ENCODE data around the gene ASXL2. TPM values are rescaled to one million over a fixed set of nuclear protein-coding genes. Genes with fewer than 3 reads are reported as not detected.

ASXL2 gene
- total RNA-seq, 1 experiment from 2014 or later, result 34.5 TPM

- peaks cover 3% of the 10 kb centered on the region for H3K4me1 ChIP-seq (ENCODE audit: insufficient read depth, low read length, poor library complexity, severe bottlenecking)
- ChIA-PET POLR2A (ENCODE audit: low non-redundant PET) (no interaction called here), CTCF (interaction anchor here (0.6 kb wide), 1 partner anchor 114 kb away, joined by 4 read pairs; no protein-coding TSS in a partner anchor)
- no peak for TF ChIP-seq EZH2 (IDR thresholded peaks at IDR 0.05; ENCODE audit: borderline replicate concordance, low read depth, low read length, poor library complexity, severe bottlenecking)
- TF ChIP-seq CTCF (conservative IDR thresholded peaks at IDR 0.05; ENCODE audit: low read depth, low read length), result no peak
- H3K27me3 ChIP-seq (replicated peaks; ENCODE audit: insufficient read depth, low read depth, low read length, poor library complexity), result no peaks in the 10 kb centered on the region
- no TSS peak for BruUV-seq (replicated peaks)
- no peak overlapping the region for H3K4me3 ChIP-seq (ENCODE audit: low read depth, low read length, poor library complexity, severe bottlenecking)
- intact Hi-C loops (cut with micrococcal nuclease; ENCODE audit: unreplicated experiment), result no loop called here
- H3K9me3 ChIP-seq (ENCODE audit: low read depth, low read length, poor library complexity, severe bottlenecking), result no peaks in the 10 kb centered on the region
- H3K27ac ChIP-seq (ENCODE audit: low read depth, low read length, poor library complexity, severe bottlenecking), result no peak overlapping the region
- no peaks in the 10 kb centered on the region for H3K36me3 ChIP-seq (ENCODE audit: insufficient read depth, low read length, poor library complexity, severe bottlenecking)
- no peak for DNase-seq (ENCODE audit: low spot score)
Measured at GRCh38 chr2:25697559-25698341, 180.5 kb downstream of the ASXL2 start.

GRCh38 chr2:25692737-25693445 is 185.4 kb downstream of the ASXL2 start:
- Histone ChIP-seq H3K27ac (ENCODE audit: low read depth, low read length, poor library complexity, severe bottlenecking) (no peak overlapping the region), H3K4me1 (ENCODE audit: insufficient read depth, low read length, poor library complexity, severe bottlenecking) (no peaks in the 10 kb centered on the region), H3K4me3 (ENCODE audit: low read depth, low read length, poor library complexity, severe bottlenecking) (no peak overlapping the region), H3K36me3 (ENCODE audit: insufficient read depth, low read length, poor library complexity, severe bottlenecking) (no peaks in the 10 kb centered on the region), H3K9me3 (ENCODE audit: low read depth, low read length, poor library complexity, severe bottlenecking) (no peaks in the 10 kb centered on the region), H3K27me3 (replicated peaks; ENCODE audit: insufficient read depth, low read depth, low read length, poor library complexity) (no peaks in the 10 kb centered on the region)
- intact Hi-C loops (cut with micrococcal nuclease; ENCODE audit: unreplicated experiment), result no loop called here
- ChIA-PET POLR2A (ENCODE audit: low non-redundant PET) (no interaction called here), CTCF (no interaction called here)
- no TSS peak for BruUV-seq (replicated peaks)
- TF ChIP-seq CTCF (conservative IDR thresholded peaks at IDR 0.05; ENCODE audit: low read depth, low read length) (no peak), EZH2 (IDR thresholded peaks at IDR 0.05; ENCODE audit: borderline replicate concordance, low read depth, low read length, poor library complexity, severe bottlenecking) (no peak)
- DNase-seq (ENCODE audit: low spot score), result no peak

- no peak overlapping the region for H3K27ac ChIP-seq (ENCODE audit: low read depth, low read length, poor library complexity, severe bottlenecking)
- H3K36me3 ChIP-seq (ENCODE audit: insufficient read depth, low read length, poor library complexity, severe bottlenecking), result no peaks in the 10 kb centered on the region
- BruUV-seq (replicated peaks), result no TSS peak
- H3K9me3 ChIP-seq (ENCODE audit: low read depth, low read length, poor library complexity, severe bottlenecking), result no peaks in the 10 kb centered on the region
- H3K27me3 ChIP-seq (replicated peaks; ENCODE audit: insufficient read depth, low read depth, low read length, poor library complexity), result no peaks in the 10 kb centered on the region
- H3K4me1 ChIP-seq (ENCODE audit: insufficient read depth, low read length, poor library complexity, severe bottlenecking), result no peaks in the 10 kb centered on the region
- ChIA-PET POLR2A (ENCODE audit: low non-redundant PET) (no interaction called here), CTCF (no interaction called here)
- TF ChIP-seq EZH2 (IDR thresholded peaks at IDR 0.05; ENCODE audit: borderline replicate concordance, low read depth, low read length, poor library complexity, severe bottlenecking) (no peak), CTCF (conservative IDR thresholded peaks at IDR 0.05; ENCODE audit: low read depth, low read length) (no peak)
- intact Hi-C loops (cut with micrococcal nuclease; ENCODE audit: unreplicated experiment), result no loop called here
- no peak overlapping the region for H3K4me3 ChIP-seq (ENCODE audit: low read depth, low read length, poor library complexity, severe bottlenecking)
- no peak for DNase-seq (ENCODE audit: low spot score)
Measured at GRCh38 chr2:25692143-25692542, 186.1 kb downstream of the ASXL2 start.
